ENCODE results near the gene TENM4. TPM values are rescaled to one million over a fixed set of nuclear protein-coding genes. Genes with fewer than 3 reads are reported as not detected.

Gene TENM4
- total and polyA plus RNA-seq, 2 of the 13 experiments (the other 11 are each of a cell fraction or from before 2014, with no cell fraction given): not detected

DNA sequence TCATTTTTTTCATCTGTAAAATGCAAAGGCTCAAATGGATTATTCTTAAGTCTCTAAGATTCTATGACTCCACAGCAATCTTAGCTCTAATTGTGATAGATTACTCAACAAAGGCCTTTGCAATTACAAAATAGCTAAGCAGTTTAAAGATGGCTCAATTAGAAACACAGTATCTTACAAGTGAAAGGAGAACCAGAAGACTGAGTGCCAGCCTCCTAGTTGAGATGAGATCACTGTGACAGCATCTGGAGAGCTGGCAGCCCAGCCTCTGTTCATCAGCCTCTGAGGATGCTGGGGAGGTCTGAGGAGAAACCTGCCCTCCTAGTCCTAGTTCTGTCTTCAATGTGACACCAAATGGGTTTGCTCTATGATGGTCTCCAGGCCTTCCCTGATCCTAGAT, 707.8 kb downstream of the TENM4 start (continued):
- TF ChIP-seq, protein P1, sequence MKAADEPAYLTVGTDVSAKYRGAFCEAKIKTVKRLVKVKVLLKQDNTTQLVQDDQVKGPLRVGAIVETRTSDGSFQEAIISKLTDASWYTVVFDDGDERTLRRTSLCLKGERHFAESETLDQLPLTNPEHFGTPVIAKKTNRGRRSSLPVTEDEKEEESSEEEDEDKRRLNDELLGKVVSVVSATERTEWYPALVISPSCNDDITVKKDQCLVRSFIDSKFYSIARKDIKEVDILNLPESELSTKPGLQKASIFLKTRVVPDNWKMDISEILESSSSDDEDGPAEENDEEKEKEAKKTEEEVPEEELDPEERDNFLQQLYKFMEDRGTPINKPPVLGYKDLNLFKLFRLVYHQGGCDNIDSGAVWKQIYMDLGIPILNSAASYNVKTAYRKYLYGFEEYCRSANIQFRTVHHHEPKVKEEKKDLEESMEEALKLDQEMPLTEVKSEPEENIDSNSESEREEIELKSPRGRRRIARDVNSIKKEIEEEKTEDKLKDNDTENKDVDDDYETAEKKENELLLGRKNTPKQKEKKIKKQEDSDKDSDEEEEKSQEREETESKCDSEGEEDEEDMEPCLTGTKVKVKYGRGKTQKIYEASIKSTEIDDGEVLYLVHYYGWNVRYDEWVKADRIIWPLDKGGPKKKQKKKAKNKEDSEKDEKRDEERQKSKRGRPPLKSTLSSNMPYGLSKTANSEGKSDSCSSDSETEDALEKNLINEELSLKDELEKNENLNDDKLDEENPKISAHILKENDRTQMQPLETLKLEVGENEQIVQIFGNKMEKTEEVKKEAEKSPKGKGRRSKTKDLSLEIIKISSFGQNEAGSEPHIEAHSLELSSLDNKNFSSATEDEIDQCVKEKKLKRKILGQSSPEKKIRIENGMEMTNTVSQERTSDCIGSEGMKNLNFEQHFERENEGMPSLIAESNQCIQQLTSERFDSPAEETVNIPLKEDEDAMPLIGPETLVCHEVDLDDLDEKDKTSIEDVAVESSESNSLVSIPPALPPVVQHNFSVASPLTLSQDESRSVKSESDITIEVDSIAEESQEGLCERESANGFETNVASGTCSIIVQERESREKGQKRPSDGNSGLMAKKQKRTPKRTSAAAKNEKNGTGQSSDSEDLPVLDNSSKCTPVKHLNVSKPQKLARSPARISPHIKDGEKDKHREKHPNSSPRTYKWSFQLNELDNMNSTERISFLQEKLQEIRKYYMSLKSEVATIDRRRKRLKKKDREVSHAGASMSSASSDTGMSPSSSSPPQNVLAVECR (CRISPR knock-in tag; IDR thresholded peaks at IDR 0.05; ENCODE audit: borderline replicate concordance): no peak
- TF ChIP-seq, protein P2, sequence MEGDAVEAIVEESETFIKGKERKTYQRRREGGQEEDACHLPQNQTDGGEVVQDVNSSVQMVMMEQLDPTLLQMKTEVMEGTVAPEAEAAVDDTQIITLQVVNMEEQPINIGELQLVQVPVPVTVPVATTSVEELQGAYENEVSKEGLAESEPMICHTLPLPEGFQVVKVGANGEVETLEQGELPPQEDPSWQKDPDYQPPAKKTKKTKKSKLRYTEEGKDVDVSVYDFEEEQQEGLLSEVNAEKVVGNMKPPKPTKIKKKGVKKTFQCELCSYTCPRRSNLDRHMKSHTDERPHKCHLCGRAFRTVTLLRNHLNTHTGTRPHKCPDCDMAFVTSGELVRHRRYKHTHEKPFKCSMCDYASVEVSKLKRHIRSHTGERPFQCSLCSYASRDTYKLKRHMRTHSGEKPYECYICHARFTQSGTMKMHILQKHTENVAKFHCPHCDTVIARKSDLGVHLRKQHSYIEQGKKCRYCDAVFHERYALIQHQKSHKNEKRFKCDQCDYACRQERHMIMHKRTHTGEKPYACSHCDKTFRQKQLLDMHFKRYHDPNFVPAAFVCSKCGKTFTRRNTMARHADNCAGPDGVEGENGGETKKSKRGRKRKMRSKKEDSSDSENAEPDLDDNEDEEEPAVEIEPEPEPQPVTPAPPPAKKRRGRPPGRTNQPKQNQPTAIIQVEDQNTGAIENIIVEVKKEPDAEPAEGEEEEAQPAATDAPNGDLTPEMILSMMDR (CRISPR knock-in tag; IDR thresholded peaks at IDR 0.05): no peak

DNA sequence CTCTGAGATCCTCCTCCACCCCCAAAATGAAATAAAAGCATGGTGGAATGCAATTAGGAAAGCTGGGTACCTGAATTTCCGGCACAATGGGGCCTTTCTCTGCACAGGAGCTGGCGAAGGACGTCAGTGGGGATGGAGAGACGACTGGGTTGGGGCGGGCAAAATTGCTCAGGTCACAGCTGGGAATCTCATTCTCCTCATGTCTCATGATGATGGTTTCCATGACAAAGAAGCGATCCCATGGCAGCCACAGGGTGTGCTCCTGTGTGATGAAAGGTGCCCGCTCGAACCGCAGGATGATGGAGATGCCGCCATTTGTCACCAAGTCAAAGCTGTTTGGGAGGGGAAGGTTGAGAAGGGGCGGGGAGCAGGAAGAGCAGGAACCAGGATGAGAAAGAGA, 708.6 kb downstream of the TENM4 start:
- ChIA-PET POLR2A (no interaction called here), CTCF (ENCODE audit: low intra/inter-chr PET ratio, low total read pairs) (no interaction called here)
- in situ Hi-C loops (cut with HindIII; ENCODE audit: extremely low pct_ligation_motif_present, low pct_unique_long_range_greater_than_20kb) (no loop called here), intact Hi-C loops (cut with micrococcal nuclease; ENCODE audit: unreplicated experiment) (no loop called here)
- no peak overlapping the region for H3K4me2 ChIP-seq (ENCODE audit: low read depth, low read length)
- ATAC-seq: no peak
- 34% methylated on average over 11 of the region's 11 CpGs for WGBS (ENCODE audit: low lambda C conversion rate)
- H3K9me3 ChIP-seq (ENCODE audit: low read length): no peaks in the 10 kb centered on the region
- no peaks in the 10 kb centered on the region for H3K4me1 ChIP-seq (ENCODE audit: insufficient read depth, low read length)
- H3K4me3 ChIP-seq (replicated peaks in 1 of 3; ENCODE audit: insufficient read depth in 1 of 3, low read depth in 2 of 3, low read length in 3 of 3): no peak overlapping the region
- H4K20me1 ChIP-seq (ENCODE audit: insufficient read depth, low read length): no peaks in the 10 kb centered on the region
- no peak overlapping the region for H2AFZ ChIP-seq (ENCODE audit: low read length)
- H3K27me3 ChIP-seq (ENCODE audit: control insufficient read depth in 1 of 2, insufficient read depth in 2 of 2, low read length in 2 of 2): peaks cover 2 to 15% of the 10 kb centered on the region in 2 experiments
- TF ChIP-seq ZNF724P (CRISPR knock-in tag; IDR thresholded peaks at IDR 0.05; ENCODE audit: borderline replicate concordance) (no peak), XBP1 (CRISPR knock-in tag; IDR thresholded peaks at IDR 0.05) (no peak), ZNF547 (CRISPR knock-in tag; IDR thresholded peaks at IDR 0.05) (no peak), MAFK (conservative IDR thresholded peaks at IDR 0.05 in 1 of 2, IDR thresholded peaks at IDR 0.05 in 1 of 2; ENCODE audit: low read length in 2 of 2) (no peak), ZBTB42 (CRISPR knock-in tag; IDR thresholded peaks at IDR 0.05) (no peak)
- no peak overlapping the region for H3K27ac ChIP-seq (ENCODE audit: extremely low read length, insufficient read depth, low read length)
- no peak for FAIRE-seq
- no peak overlapping the region for H3K9ac ChIP-seq (ENCODE audit: insufficient read depth, low read depth, low read length)
- DNase-seq (ENCODE audit: low spot score): no peak
- H3K79me2 ChIP-seq (ENCODE audit: insufficient read depth, low read length): no peaks in the 10 kb centered on the region
- H3K36me3 ChIP-seq (replicated peaks in 1 of 2; ENCODE audit: control insufficient read depth in 1 of 2, insufficient read depth in 2 of 2, low read length in 2 of 2): no peaks in the 10 kb centered on the region
- BruUV-seq (replicated peaks): no TSS peak

Measured in HepG2 (cell line).